B cell (primary cell): ENCODE data around the gene CYB5D1.

Experiments
- EZH2 ChIP-seq: IDR thresholded peaks from 2 replicates; pipeline ENCODE4 v1.6.1; 2012; ENCODE audit warnings: borderline replicate concordance, low read depth, mild to moderate bottlenecking, moderate library complexity, low read length; ENCODE audit not compliant: insufficient read depth, poor library complexity, severe bottlenecking
- TF ChIP-seq, protein P1 (sequence below): fragments of 200-600 bp; IDR thresholded peaks from one replicate; pipeline ENCODE4 v1.8.0; 2022; ENCODE audit warnings: antibody characterized with exemption, mild to moderate bottlenecking

DNA sequence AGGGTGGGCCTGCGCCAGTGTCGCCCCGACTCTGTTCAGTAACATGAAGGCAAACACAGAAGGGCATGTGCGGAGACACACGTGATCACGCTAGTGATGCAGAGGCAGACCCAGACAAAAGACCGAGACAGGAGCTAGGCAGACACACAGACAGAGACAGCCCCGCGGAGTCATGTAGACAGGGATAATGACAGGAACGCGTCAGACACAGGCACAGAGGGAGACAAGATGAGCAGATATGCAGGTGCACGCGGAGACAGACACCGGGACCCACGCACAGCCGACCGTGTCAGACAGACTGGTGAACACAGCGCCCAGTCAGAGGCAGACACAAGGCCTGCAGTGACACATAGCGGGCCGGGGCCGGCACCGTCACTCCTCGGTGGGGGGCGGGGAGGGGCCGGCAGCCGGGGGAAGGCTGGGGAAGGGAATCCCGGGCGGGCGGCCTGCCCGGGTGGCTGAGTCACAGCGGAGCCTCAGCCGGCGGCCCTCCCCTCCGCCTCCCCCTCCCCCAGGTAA lies 16.3 kb upstream of the CYB5D1 start:
- TF ChIP-seq, protein P1, sequence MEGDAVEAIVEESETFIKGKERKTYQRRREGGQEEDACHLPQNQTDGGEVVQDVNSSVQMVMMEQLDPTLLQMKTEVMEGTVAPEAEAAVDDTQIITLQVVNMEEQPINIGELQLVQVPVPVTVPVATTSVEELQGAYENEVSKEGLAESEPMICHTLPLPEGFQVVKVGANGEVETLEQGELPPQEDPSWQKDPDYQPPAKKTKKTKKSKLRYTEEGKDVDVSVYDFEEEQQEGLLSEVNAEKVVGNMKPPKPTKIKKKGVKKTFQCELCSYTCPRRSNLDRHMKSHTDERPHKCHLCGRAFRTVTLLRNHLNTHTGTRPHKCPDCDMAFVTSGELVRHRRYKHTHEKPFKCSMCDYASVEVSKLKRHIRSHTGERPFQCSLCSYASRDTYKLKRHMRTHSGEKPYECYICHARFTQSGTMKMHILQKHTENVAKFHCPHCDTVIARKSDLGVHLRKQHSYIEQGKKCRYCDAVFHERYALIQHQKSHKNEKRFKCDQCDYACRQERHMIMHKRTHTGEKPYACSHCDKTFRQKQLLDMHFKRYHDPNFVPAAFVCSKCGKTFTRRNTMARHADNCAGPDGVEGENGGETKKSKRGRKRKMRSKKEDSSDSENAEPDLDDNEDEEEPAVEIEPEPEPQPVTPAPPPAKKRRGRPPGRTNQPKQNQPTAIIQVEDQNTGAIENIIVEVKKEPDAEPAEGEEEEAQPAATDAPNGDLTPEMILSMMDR, result no peak
- TF ChIP-seq EZH2, result no peak
